Body of pancreas (tissue), 4 donors: ENCODE measurements around the gene SPHK2.

ENCODE experiments used
- CTCF ChIP-seq, 7 experiments: fragments of 450-650 bp in 4 of 7; fragments of 200-600 bp in 3 of 7; sonication (generic) in 3 of 7; IDR thresholded peaks; one replicate each; pipeline ENCODE4 v1.5.1; 2016 to 2019; ENCODE audit warnings: antibody characterized with exemption in 7 of 7
- POLR2A ChIP-seq, 3 donors: fragments of 450-650 bp; IDR thresholded peaks; one replicate each; pipeline ENCODE4 v1.6.1; 2016; ENCODE audit warnings: antibody characterized with exemption in 3 of 3, mild to moderate bottlenecking in 2 of 3

DNA sequence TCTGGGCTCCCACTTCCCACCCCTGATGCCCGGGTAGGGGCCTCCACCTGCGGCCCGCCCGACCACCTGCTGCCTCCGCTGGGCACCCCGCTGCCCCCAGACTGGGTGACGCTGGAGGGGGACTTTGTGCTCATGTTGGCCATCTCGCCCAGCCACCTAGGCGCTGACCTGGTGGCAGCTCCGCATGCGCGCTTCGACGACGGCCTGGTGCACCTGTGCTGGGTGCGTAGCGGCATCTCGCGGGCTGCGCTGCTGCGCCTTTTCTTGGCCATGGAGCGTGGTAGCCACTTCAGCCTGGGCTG, 9.9 kb downstream of the SPHK2 start:
- TF ChIP-seq CTCF (IDR thresholded peaks at IDR 0.05) (no peak), POLR2A (IDR thresholded peaks at IDR 0.05) (no peak)
